IPS DF 19.7 (cell line): ENCODE measurements around the gene WWC2.
"Not testable (repeated sequence)": the region's sequence is repeated elsewhere in the genome, so short reads cannot be mapped to it uniquely, and the experiment has no call there.

Experiments
- DNase-seq: peaks from one replicate; pipeline ENCODE4 v3.0.0-alpha.2; 2013; ENCODE audit warnings: low read depth, low spot score

The WWC2 gene

GRCh38 chr4:183100827-183101226, 1.8 kb downstream of the WWC2 start:
- DNase-seq, result no peak

- no peak for DNase-seq
Measured at GRCh38 chr4:183101956-183102480, 3.0 kb downstream of the WWC2 start.

- DNase-seq, result no peak
Measured at GRCh38 chr4:183105092-183105491, 6.0 kb downstream of the WWC2 start.

GRCh38 chr4:183106839-183107238, 7.8 kb downstream of the WWC2 start:
- no peak for DNase-seq

GRCh38 chr4:183107891-183108459, 8.9 kb downstream of the WWC2 start:
- no peak for DNase-seq

- DNase-seq, result no peak
Measured at GRCh38 chr4:183110244-183110643, 11.2 kb downstream of the WWC2 start.

- no peak for DNase-seq
Measured at GRCh38 chr4:183111452-183111885, 12.4 kb downstream of the WWC2 start.

GRCh38 chr4:183118141-183118540, 19.1 kb downstream of the WWC2 start:
- no peak for DNase-seq

- DNase-seq, result no peak
Measured at GRCh38 chr4:183118585-183118984, 19.5 kb downstream of the WWC2 start.

GRCh38 chr4:183121660-183122059, 22.6 kb downstream of the WWC2 start:
- not testable (repeated sequence) for DNase-seq

- DNase-seq, result no peak
Measured at GRCh38 chr4:183124228-183124627, 25.2 kb downstream of the WWC2 start.

GRCh38 chr4:183124865-183125264, 25.8 kb downstream of the WWC2 start:
- no peak for DNase-seq

- DNase-seq, result no peak
Measured at GRCh38 chr4:183129125-183129524, 30.1 kb downstream of the WWC2 start.

- DNase-seq, result no peak
Measured at GRCh38 chr4:183129675-183130074, 30.6 kb downstream of the WWC2 start.

GRCh38 chr4:183130328-183131155, 31.5 kb downstream of the WWC2 start:
- DNase-seq, result no peak

GRCh38 chr4:183132081-183132480, 33.0 kb downstream of the WWC2 start:
- no peak for DNase-seq

GRCh38 chr4:183132865-183133264, 33.8 kb downstream of the WWC2 start:
- DNase-seq, result no peak

- DNase-seq, result no peak
Measured at GRCh38 chr4:183136855-183137254, 37.8 kb downstream of the WWC2 start.

GRCh38 chr4:183139058-183139750, 40.1 kb downstream of the WWC2 start:
- DNase-seq, result no peak

- no peak for DNase-seq
Measured at GRCh38 chr4:183139972-183140570, 41.0 kb downstream of the WWC2 start.

- DNase-seq, result no peak
Measured at GRCh38 chr4:183140911-183141320, 41.9 kb downstream of the WWC2 start.

GRCh38 chr4:183141997-183142396, 42.9 kb downstream of the WWC2 start:
- no peak for DNase-seq
